GM10847 (cell line): ENCODE data around the gene TMC8.

Experiments used
- POLR2A ChIP-seq: IDR thresholded peaks from 2 replicates; pipeline ENCODE4 v1.6.1; 2011; ENCODE audit not compliant: insufficient read length; ENCODE audit errors: extremely low read depth

The TMC8 gene

DNA sequence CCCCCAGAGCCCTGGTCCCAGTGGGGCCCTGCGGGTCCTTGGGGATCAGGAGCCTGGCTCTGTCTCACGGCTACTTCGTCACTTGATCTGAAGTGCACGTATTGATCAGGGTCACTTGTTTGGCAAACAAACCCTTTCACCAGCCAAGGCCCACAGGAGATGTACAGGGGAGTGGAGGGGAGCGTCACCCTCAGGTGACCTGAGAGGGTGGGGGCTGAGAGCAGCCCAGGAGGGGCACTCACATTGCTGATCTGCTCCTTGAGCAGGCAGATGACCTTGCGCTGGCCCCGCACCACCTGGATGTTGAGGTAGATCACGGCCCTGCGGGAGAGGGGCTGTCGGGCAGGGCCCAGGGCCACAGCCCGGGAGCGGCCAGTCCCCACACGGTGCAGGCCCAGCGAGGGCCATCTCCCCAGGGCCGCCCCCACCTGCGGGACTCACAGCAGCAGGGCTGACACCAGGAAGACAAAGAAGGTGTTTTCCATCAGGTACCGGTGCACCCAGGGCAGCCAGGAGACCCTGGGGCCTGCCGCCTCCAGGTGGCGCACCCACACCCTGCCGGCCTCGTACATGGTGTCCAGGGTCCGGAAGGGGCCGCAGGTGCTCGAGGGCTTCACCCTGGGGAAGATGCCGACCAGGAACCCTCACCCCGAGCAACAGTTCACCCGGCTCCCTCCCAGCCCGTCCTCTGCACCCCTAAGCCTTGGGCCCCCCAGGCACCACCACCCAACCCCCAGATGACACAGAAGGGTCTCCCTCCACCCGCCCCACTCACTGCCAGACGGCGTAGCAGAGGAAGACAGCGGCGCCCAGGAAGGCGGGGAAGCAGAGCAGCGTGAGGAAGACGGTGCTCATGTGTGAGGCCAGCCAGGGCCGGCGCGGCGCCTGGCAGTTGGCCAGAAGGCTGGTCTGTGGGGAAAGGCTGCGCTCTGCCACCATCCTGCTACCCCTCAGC is 13.3 kb upstream of the TMC8 start:
- TF ChIP-seq POLR2A: peak; percentile 13

DNA sequence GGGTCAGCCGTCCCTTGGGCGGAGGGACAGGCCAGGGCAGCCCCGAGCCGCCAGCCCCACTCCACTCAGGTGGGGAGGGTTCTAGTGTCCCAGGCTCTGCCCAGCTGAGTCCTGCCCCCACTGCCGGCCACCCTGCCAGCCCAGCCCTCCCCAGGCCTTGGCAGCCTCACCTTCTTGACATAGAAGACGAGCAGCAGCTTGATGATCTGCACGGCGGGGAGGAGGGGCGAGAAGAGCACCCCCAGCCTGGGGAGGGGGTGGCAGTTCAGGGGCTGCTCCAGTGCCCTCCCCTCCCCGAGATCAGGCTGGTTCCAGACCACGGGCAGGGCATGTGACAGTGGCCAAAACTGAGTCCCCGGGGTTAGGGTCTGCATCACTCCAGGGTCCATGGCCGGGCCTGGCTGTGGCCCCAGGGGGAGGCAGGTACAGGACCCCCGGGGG is 11.8 kb upstream of the TMC8 start:
- no peak for TF ChIP-seq POLR2A

DNA sequence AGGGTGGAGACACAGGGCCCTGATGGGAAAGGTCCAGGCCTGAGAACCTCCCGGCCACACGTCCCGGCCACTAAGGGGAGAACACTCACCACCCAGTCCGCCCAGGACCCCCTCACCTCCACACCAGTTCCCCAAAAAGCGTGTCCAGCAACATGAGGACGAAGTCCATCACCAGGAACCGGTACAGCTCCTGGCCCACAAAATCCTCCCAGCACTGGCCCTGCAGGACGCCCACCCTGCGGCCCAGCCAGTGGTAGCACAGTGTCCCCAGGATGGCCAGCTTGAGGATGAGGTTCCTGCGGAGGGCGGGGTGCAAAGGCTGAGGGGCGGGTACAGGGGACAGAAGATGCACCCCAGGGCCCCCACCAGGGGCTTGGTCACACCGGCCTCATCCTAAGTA is 10.0 kb upstream of the TMC8 start:
- TF ChIP-seq POLR2A: no peak

DNA sequence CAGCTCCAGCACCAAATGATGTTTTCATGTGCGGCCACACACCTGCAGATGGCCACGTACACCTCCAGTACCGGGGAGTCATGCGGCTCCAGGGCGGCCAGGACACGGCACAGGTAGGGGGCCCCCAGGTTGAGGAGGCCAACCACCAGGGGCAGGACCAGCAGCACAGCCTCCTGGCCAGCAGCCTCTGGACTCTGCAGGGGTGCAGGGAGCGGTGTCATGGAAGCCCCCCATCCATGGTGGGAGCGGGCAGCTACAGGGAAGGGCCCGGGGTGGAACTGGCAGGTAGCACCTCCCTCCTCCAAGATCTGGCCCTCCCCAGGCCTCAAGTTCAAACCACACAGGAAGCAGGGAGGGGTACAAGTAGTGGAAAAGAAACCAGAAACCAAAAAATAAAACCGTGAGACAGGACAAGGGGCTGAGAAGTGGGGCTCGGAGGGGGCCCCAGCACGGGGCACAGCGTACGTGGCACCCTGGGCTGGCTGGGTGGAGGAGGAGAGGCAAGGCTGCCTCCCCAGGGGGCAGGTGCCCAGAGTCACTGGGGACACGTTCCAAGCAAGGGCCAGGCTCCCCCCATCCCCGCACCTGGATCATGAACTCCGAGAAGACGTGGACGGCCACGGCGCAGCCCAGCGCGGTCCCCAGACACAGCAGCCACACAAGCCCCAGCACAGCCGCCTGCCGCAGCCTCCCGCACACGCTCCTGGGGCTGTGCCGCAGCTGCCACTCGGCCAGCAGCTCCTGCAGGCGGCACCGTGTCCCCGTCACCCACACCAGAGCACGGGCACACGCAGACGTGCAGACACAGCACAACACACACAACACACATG is 9.4 kb upstream of the TMC8 start:
- TF ChIP-seq POLR2A: no peak

DNA sequence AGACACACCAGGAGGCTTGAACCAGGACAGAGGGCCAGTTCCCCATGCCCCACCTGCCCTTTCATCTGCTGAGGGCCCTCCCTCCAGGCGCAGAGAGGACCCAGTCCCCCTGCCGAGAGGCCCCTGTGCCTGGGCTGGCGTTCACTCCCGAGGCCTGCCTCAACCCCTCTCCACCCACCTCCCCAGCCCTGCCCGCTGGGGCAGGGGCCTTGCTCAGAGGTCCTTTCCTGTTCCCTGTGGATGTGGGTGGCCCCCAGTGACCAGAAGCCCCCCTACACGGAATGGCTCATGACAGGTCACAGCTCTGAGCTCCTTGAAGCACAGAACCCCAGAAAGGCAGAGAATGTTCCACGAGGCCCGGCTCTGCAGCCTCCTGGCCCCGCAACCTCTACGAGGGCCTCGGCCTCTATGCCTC is 8.8 kb upstream of the TMC8 start:
- no peak for TF ChIP-seq POLR2A

DNA sequence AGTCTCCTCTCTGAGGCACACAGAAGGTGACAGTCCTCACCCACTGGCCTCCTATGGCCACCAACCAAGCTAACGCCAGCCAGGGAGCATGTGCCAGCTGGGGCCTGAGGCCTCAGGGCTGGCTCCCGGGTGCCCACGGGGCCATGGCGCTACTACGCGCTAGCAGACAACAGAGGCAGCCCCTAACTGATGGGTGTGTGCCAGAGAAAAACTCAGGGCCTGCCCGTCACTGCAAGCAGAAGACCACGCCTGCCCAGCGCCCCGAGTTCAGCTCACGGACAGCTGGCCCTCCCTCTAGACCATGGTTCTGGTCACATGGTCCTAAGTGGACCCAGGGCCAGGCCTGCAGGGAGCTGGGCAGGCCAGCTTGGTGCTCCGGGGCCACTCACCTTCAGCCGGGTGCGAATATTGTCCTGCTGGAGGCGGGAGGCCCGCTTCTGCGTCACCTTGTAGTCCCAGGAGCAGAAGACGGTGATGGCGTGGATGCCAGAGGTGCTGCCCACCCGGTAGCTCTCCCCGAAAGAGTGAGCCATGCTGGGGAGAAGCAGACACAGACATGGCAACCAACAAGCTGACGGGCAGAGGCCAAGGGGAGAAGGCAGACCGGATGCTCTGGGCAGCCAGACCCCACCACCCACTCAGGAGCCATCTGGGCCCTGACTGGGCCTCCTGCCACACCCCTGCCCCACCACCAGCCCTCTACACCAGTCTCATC is 8.2 kb upstream of the TMC8 start:
- no peak for TF ChIP-seq POLR2A

DNA sequence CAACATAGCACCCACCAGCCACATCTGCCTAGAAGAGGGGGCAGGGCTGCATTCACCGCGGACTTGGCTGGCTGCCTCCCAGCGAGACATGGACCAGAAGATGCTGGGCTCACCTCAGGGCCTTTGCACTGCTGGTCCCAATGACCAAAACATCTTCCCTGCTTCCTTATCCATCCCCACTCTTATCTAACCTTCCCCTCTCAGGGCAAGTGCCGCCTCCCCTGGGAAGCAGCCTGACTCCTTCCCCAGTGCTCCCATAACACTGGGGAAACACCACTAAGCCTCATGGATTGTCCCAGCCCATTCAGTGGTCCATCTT is 7.7 kb upstream of the TMC8 start:
- no peak for TF ChIP-seq POLR2A

DNA sequence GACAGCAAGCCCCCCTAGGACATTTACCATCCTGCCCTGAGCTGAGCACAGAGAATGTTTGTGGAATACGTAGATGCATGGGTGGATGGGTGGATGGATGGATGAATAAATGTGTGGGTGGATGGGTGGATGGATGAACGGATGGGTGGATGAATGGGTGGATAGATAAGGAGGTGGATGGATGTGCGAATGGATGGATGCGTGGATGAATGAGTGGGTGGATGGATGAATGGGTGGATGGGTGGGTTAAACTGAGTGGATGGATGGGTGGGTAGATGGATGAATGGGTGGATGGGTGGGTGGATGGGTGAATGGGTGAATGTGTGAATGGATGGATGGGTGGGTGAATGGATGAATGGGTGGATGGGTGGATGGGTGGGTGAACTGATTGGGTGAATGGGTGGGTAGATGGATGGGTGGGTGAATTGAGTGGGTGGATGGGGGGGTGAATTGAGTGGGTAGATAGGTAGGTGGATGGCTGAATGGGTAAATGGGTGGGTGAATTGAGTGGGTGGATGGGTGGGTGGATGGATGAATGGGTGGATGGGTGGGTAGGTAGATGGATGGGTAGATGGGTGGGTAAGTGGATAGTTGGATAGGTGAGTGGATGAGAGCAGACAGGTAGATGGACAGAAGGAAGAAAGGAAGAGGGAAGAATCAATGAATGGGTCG is 7.2 kb upstream of the TMC8 start:
- no peak for TF ChIP-seq POLR2A

DNA sequence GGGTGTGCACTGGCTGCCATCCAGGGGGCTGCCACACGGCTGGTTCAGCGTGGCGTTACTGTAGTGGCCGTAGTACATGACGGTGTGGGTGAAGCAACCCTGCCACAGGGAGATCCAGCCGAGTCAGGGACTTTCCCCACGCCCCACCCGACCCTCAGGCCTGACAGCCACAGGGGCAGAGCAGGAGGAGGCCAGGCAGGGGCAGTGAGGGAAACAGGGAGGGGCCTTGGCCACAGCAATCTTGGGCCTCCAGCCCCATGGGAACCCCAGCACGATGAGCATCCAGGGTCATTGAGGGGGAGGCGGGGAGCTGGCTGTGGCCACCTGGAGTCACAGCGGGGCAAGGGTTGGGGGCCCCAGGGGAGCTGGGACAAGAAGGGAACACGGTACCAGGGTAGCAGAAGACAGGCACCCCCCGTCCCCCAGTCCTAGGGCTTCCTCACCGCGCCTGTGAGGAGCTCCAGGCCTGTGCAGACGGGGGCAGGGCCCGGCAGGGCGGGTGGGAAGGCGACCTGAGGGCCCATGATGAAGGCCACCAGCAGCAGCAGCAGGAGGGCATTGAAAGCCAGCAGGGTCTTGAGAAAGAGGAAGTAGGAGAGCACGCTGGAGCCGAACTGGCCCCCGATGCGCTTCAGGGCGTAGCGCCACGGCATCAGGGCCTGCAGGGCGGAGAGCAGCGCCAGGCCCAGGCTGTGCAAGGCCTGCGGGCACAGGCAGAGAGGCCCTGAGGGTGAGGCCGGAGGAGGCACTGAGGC is 6.3 kb upstream of the TMC8 start:
- TF ChIP-seq POLR2A: peak; percentile 47

DNA sequence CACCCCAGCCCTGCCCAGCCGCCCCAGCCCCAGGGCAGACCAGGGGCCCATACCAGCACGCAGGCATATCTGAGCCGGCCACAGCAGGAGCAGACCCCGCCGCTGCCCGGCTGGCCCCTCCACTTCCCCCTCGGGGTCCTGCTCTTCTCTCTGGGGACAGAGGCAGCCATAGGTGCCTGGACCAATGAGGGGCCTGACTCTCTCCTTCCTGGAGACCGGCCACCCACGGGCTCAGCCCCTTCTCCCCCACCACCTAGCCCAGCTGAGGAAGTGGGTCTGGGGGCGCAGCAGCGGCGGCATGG is 5.8 kb upstream of the TMC8 start:
- no peak for TF ChIP-seq POLR2A

DNA sequence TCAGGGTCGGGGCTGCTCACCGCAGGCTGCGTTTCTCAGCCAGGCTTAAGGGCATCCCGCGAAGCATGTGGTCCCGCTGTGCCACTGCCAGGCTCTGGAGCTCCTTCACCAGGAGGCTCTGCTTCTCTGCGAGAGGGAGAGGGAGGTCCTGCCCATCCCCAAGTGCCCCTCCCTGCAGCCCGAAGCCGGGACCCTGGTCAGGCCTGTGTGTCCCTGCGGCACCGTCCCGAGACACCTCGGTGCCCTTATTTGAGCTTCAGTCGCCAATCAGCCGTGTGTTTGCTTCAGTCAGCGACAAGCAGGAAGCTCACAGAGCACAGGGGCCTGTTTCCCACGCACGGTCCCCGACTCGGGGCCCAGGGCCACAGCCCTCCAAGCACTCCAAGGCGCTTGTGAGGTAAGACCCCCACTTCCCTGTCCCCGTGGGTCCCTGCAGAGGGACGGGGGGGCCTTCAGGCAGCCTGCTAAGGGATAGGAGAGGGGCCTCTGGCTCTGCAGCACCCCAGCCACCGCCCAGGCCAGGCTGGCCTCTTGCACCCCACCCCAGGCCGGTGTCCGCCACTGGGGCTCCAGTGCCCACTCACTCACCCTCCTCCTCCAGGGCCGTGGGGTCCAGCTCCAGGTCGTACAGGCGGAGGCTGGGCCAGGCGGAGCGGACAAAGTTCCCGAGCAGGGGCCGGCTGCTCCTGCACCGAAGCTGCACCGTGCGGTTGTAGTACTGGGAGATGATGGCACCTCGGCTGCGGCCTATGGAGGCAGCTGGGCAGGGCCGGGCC is 5.2 kb upstream of the TMC8 start:
- TF ChIP-seq POLR2A: no peak

DNA sequence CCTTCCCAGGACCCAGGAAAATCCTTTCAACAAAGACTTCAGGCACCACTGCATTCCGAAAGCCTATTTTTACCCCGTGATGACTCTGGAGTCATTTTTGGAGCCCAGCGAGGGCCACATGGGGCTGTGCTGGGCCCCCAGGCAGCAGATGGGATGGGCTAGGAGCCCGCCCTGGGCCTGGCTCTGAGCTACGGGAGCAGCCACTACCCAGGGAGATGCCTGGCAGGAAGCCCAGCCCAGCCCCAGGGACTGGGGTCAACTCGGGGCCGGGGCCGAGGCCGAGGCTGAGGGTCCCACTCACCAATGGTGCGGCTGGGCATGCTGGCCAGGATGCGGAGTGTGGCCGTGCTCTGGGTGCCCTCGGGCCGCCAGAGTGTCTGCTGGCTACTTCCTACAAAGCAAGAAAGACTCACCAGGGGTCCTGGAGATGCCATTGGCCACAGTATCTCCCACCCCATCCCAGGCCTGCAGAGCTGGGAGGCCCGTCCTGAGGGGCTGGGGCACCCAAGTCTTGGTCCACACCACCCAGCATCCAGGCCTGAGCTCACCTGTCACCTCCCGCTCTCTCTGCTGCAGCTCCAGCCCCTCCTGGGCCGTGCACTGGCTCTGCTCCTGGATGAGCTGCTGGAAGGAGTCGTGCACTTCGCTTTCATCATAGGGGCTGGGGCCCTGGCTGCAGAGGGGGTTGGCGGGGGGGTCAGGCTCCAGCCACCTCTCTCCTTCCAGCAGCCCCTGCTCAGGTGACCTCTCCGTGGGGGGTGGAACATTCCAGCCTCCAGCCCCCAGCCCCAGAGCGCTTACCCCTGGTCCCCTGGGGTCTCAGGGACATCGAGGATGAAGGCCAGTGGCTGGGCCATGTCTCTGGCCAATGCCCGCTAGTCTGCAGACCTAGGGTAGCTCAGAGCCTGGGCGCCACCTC is 4.3 kb upstream of the TMC8 start:
- peak; percentile 14 for TF ChIP-seq POLR2A

DNA sequence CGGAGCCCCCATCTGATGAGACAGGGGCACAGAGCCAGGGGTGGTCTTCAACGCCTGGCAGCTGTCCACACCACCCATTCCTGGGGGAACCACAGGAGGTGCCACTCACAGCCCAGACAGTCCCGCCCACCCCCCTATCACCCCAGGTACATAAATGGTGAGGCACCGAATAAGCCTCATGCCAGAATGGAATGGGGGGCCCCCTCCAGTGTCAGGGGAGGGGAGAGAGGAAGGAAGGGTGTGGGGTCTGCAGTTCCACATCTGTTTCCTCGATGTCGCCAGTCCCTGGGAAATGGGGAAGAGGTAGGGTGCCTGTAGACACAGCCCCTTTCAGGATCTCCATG is 3.7 kb upstream of the TMC8 start:
- TF ChIP-seq POLR2A: no peak

DNA sequence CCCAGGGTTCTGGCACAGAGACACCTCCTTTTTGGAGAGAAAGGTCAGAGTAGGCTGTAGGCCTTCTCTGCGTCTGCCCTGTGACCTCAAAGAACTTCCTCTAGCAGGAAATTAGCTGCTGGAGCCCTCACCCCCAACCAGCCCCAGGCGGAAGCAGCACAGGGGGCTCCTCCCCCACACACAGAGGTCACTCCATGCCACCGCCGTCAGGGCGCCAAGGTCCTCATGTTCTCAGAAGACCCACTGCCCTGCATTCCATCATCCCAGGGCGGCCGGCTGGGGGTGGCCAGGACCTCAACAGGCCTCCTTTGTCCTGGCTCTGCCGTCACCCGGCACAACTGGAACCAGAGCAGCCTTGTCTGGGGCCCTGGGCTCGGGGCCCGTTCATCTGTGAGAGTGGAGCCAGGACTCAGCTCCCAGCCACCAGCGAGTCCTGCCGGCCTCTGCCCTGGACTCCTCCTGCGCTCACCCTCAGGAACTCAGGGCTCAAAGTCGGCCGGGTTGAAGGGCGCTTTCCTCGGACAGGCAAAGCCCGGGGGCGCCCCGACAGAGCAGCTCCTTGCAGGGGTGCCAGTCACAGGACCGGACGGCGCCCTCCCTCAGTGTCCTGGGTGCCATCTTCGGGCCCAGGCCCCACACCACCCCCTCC is 3.2 kb upstream of the TMC8 start:
- peak; percentile 51 for TF ChIP-seq POLR2A
